GM19240 (cell line): ENCODE results near the gene FBXL15.
A peak's percentile ranks its signal among the peaks of the same experiment; 100 is the strongest.

Experiments
- DNase-seq: peaks from one replicate; pipeline ENCODE4 v3.0.0; 2011; ENCODE audit warnings: low spot score; ENCODE audit not compliant: insufficient read length

The FBXL15 gene

DNA sequence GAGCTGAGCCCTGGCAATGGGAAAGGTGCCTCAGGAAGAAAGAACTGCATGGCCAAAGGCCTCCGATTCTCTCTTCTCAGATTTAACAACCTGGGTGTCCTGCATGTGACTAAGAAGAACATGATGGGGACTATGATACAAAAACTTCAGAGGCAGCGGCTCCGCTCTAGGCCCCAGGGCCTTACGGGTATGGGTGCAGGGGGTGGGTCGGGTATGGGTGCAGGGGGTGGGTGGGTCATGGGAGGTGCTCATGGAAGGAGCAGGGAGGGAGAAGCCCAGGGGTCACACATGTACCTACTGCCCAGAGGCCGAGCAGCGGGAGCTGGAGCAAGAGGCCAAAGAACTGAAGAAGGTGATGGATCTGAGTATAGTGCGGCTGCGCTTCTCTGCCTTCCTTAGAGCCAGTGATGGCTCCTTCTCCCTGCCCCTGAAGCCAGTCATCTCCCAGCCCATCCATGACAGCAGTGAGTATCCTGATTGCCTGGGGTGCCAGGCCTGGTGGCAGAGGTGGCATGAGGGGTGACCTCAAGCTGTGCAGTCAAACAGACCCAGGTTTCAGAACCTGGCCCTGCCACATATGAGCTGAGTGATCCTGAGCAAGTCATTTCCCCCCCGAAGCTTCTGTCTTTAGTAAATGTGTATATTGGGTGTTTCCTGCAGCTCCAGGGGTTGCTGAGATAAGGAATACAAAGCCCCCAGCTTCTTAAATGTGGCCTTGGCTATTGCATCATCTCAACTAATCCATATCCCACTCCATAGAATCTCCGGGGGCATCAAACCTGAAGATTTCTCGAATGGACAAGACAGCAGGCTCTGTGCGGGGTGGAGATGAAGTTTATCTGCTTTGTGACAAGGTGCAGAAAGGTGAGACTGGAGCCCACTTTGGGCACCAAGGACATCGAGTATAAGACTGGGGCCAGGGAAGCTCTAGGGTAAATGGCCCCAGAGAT is 23.1 kb upstream of the FBXL15 start:
- no peak for DNase-seq

DNA sequence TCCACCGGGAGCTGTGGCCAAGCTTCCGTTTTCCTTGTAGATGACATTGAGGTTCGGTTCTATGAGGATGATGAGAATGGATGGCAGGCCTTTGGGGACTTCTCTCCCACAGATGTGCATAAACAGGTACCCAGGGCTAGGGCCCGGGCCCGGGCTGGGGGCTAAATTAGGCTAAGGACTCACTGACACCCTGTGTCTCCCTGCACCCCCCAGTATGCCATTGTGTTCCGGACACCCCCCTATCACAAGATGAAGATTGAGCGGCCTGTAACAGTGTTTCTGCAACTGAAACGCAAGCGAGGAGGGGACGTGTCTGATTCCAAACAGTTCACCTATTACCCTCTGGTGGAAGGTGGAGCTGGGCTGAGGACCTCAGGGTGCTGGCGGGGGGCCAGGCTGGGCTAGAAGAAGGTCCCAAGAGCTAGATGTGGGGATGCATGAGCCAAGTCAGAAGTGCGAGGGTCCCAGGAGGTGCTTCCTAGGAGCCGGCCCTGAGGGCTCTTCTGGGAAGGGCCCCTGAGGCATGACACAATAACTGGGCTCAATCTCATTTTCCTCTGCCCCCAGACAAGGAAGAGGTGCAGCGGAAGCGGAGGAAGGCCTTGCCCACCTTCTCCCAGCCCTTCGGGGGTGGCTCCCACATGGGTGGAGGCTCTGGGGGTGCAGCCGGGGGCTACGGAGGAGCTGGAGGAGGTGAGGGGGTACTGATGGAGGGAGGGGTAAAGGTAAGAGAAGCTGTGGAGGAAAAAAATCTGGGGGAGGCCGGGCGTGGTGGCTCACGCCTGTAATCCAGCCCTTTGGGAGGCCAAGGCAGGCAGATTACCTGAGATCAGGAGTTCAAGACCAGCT is 22.2 kb upstream of the FBXL15 start:
- DNase-seq, result no peak

DNA sequence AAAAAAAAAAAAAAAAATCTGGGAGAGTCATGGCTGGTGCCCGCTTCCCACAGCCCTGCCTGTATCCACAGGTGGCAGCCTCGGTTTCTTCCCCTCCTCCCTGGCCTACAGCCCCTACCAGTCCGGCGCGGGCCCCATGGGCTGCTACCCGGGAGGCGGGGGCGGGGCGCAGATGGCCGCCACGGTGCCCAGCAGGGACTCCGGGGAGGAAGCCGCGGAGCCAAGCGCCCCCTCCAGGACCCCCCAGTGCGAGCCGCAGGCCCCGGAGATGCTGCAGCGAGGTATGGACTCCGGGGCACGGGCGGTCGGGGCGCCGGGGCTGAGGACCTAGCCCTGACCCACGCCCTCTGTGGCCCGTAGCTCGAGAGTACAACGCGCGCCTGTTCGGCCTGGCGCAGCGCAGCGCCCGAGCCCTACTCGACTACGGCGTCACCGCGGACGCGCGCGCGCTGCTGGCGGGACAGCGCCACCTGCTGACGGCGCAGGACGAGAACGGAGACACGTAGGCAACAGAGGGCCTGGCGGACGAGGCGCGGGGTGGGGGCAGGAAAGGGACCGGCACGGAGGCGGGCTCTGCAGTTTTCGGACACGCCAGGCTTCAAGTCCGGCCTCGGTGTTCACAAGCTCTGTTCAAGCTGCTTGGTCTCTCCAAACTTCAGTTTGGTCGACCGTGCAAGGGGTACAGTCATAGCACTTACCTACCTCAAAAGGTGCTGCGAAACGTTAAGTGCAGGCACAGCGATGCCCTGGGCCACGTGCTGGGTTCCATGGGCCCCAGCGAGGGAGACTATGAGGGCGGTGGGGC is 21.2 kb upstream of the FBXL15 start:
- DNase-seq, result peak; percentile 91

DNA sequence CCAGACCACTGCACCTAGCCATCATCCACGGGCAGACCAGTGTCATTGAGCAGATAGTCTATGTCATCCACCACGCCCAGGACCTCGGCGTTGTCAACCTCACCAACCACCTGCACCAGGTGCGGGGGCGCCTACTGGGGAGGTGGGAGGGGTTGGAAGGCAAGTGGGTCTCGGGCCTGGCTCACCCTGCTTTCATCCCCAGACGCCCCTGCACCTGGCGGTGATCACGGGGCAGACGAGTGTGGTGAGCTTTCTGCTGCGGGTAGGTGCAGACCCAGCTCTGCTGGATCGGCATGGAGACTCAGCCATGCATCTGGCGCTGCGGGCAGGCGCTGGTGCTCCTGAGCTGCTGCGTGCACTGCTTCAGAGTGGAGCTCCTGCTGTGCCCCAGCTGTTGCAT is 20.6 kb upstream of the FBXL15 start:
- DNase-seq, result no peak

DNA sequence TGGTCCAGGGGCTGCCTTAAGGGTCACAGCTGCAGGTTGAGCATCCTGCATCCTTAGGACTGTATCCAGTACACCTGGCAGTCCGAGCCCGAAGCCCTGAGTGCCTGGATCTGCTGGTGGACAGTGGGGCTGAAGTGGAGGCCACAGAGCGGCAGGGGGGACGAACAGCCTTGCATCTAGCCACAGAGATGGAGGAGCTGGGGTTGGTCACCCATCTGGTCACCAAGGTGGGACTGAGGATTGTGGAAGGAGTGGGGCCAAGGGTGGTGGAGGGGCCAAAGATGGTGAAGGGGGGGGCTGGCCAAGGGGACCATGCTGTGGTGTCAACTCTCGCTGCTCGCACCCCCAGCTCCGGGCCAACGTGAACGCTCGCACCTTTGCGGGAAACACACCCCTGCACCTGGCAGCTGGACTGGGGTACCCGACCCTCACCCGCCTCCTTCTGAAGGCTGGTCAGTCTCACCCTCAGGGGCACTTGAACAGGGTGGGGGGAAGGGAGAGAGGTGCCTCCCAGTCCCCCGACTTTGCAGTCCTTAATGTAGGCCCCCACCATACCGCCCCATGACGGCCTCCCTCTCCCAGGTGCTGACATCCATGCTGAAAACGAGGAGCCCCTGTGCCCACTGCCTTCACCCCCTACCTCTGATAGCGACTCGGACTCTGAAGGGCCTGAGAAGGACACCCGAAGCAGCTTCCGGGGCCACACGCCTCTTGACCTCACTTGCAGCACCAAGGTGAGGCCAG is 19.9 kb upstream of the FBXL15 start:
- DNase-seq, result no peak

DNA sequence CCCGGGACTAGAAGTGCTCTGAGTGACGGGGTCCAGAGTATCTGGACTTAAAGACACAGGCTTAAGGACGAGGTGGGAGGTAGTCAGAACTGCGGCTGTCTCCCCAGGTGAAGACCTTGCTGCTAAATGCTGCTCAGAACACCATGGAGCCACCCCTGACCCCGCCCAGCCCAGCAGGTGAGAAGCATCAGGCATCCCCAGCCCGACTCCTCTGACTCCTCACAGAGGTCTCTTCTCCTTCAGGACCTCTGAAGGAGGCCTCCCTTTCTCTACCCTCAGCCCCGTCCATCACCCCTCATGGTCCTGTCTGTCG is 19.3 kb upstream of the FBXL15 start:
- no peak for DNase-seq

DNA sequence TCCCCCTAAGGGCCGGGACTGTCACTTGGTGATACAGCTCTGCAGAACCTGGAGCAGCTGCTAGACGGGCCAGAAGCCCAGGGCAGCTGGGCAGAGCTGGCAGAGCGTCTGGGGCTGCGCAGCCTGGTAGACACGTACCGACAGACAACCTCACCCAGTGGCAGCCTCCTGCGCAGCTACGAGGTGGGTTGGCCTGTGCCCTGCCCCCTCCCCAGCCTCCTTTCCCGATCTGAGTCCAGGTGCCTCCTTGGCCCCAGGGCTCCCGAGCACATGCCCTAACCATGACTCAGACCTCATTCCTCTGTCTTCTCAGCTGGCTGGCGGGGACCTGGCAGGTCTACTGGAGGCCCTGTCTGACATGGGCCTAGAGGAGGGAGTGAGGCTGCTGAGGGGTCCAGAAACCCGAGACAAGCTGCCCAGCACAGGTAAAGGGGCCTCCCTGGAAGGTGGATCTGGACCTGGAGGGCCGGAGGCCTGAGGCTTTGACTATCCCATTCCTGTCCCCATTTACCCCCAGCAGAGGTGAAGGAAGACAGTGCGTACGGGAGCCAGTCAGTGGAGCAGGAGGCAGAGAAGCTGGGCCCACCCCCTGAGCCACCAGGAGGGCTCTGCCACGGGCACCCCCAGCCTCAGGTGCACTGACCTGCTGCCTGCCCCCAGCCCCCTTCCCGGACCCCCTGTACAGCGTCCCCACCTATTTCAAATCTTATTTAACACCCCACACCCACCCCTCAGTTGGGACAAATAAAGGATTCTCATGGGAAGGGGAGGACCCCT is 18.7 kb upstream of the FBXL15 start:
- DNase-seq, result no peak

DNA sequence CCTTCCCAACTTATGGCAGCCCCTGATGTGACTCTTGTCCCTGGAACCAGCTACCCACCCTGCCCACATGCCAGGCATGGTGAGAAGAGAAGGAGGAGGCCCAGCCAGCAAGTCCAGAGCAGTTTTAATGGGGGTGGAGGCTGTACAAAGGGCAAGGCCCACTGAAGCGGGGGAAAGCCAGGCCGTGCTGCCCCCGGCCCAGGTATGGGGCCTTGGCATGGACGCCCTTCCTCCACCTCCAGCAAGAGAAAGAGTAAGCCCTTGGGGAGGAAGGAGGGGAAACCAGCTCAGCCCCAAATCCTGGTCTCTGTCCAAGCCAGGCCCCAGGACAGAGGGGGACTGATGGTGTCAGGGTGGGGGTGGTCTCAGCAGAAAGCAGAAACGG is 18.1 kb upstream of the FBXL15 start:
- no peak for DNase-seq

DNA sequence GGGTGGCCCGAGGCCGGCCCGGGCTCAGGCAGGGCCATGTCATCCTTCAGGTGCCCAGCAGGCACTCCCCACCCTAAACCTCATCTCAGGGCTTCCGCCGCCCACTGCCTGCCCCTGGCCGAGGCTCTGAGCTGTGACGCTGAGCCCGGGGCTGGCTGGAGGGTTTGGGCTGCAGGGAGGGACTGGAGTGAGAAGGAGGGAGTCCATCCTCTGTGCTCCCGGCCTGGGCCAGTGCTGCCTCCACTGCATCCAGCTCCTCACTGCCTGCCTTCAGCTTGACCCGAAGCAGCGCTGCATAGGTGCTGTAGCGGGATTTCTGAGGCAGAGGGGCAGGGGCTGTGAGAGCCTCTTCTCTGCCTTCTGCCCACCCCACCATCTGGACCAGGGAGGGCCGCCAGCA is 17.5 kb upstream of the FBXL15 start:
- DNase-seq, result no peak

DNA sequence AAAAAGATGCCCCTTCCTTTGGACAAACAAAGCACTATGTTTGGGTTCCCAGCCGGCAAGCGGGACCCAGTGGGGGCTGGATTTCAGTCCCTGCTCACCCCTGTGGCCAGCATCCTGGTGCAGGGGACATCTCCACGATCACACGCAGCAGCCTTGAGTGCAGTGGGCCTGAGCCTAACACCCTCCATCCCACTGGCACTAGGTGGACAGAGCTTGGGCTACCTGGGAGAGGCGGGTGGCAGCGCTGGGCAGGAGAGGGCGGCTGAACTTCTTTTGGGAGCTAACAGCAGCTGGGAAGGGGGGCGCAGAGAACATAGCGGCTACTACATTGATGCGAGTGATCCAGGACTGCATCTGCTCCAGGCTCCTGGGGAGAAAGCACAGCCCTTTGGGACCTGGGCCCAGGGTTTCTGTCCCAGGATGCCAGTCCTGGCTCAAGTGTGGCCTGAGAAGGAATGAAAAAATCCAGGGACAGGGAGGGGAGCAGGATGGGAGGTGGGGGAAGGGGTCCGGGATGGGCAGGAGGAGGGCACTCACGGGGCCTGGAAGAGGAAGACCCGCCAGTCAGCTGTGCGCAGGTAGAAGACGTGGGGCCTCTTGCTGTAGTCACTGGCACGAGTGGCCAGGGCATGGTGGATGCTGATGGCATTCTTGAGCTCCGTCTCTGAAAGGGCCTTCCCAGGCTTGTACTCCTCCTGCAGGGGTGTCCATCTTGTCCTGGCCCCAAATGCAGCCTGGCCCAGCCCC is 16.1 kb upstream of the FBXL15 start:
- no peak for DNase-seq

DNA sequence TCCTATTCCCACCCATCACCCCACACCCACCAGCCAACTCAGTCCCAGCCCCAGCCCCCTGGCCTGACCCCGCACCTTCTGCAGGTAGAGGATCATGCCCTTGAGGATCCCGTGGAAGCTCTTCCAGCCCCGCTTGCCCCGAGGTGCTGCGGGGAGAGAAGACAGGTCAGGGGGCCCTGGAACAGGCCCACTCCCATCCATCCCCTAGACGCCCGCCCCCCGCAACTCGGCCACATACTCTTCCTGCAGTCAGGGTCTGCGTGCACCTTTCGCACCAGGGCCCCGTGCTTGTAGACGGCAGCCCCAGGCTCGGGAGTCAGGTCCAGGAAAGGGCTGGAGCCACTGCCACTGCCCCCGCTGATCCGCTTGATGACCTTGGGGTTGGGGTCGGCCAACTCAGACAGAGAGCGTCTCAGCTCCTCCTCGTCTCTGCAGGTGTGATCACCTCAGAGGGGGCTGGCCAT is 15.5 kb upstream of the FBXL15 start:
- no peak for DNase-seq

DNA sequence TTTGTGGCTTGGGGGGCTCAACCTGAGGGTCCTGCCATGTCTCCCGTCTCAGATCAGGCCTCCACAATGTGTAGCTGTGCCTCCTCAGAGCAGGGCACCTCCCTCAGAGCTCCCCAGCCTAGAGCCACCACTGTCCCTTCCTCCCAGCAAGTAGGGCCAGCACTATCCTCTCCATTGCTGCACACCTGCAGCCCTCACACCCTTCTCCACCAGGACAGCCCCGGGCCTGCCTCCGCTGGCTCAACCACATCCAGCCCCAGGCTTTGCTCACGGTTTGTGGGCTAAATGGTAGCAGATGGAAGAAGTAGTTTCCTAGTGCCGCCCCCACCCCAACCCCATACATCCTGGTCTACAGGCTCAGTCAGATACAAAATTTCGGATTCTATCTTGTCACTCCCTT is 15.0 kb upstream of the FBXL15 start:
- no peak for DNase-seq

DNA sequence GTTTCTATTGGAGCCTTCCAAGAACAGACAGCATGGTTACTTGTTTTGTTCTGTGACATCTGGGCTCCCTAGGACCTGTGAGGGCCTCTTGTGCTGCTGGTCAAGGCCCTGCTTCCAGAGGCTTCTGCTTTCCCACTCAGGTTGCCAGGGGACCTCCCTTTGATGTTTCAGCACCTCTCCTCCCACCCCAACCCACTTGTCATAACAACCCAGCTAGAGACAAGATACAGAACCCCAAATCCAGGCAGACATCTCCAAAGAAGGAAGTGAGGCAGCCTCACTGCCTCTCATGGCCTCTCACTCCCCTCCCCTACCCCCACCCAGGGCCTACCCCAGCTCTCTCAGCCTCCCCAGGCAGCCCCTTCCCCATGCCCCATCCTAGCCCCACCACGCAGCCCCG is 13.8 kb upstream of the FBXL15 start:
- no peak for DNase-seq

DNA sequence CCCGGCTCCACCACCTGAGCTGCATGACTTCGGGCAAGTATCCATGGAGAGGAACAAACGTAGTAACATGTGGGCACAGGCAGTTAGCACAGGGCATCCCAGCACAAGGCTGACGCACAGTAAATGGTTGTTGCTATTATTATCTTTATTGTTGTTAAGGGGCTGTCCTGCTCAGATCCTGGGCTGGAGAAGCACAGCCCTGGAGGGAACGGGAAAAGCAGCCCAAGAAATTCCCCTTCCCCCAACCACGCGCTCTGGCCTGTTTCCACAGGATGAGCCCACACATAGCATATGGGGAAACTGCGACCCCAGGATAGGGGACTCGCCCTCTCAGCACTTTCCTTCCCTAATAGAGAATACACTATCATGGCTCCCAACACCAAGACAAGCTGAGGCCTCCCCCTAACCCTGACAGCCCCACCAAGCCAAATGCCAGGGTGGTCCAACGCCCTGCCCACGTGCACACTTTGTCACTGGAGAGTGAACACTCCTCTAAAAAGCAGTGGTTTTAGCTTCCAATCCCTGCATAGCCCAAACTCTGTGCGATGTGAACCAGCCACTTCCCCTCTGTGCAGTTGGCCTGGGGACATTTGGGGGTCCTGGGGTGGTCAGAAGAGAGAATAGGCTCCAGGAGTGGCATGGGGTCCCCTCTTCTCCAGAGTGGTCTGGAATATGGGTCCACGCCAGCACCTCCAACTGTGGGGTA is 13.1 kb upstream of the FBXL15 start:
- DNase-seq, result no peak

DNA sequence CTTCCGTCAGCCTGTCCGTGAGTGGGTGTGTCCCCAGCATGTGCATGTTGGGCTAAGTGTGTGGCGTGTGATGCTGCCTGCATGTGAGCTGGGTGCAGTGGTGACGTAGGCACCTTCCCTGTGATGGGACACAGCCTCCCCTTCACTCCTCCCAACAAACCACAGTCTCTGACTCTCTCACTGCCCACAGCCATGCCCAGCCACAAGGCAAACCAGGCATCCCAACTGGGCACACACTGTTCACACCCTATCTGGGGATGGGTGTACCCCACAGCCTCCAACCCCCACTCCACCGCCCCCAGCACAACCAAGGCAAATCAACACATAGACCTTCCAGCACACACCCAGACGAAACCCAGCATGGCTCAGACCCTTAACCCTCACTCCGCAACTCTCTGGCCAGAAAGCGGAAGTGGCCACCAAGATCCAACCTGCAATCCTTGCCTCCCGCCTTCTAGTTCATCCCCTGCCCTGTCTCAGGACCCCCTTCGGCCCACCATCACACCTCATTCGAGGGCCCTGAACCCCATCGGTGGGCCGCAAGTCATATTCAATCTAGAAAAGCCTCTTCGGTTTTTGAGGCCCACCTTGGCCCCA is 12.4 kb upstream of the FBXL15 start:
- no peak for DNase-seq

DNA sequence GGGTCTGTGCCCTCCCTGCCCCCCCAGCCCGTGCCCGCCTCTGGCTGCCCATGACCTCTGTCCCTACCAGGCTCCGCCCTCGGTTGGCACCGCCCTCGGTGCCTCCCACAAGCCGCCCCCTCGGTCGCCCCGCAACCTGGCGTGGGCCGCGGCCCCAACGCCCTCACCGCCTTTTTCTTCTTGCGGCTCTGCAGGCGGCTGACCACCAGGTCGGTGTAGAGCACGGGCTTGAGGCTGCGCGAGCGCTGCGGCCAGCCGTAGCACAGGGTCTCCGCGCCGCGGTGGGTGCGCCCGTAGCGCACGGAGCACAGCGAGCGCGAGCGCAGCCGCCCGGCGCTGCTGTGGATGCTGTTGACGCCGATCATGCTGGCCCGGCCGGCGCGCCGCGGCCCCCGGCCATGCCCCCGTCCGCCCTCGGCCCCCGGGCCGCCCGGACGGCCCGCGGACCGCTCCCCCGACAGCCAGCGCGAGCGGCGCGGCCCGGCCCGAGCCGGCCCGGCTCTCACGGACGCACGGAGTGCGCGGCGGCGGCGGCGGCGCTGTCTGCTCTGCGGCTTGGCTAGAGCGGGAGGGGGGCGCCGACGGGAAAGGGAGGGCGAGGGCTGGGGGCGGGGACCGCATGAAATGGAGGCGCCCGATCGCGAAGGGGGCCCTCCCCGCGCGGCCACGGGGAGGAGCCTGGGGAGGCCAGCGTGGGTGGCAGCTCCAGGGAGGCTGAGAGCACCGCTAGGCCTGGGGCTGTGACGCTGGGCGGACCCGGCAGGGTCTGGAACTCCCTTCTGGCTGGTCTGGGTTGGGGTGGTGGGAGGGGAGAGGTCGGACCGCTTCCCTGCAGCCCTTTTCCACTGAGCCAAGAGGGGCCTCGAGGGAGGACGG is 11.7 kb upstream of the FBXL15 start:
- DNase-seq, result no peak

DNA sequence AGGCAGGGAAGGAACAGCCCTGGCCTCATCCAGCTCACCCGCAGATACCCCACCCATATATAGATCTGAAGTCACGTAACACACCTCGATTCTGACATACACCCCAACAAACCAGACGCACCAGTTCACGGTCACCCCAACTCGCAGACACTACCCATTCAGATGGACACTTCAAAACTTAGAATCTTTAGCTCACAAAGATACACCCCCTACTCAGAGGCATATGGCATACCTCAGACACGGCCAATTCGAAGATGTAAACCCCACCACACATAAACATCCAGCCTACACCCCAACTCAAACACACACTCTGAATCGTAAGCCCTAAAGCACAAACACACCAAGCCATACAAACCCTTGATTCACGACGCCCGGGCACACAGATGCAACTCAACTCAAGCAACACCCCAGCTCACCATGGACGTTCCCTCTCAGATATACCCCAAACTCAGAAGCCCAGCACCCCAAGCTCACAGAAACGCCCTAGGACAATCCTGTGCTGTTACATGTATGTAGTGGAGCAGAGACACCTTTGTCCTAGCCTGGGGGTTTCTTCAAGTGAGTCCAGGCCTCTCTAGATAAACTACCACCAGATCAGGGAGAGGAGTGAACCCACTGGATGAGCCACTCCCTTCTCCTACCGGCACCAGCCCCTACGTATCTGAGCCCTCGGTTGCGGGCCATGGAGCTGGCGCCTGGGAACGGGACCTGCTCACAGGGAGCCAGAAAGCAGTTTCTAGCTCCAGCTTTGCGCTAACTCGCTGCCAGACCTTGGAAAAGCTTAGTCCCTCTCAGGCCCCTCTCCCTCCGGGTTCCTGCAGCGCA is 10.8 kb upstream of the FBXL15 start:
- DNase-seq, result no peak
